Measurements from ENCODE around the gene FAM20C.

- TF ChIP-seq POLR2AphosphoS5 (IDR thresholded peaks at IDR 0.05), result no peak
- TF ChIP-seq CTCF (IDR thresholded peaks at IDR 0.05), result no peak
- TF ChIP-seq POLR2A (IDR thresholded peaks at IDR 0.05; ENCODE audit: low read depth), result no peak
- TF ChIP-seq EP300 (IDR thresholded peaks at IDR 0.05), result no peak
These were observed 16.4 kb upstream of the FAM20C start for GRCh38 chr7:175955-176354.
